GM18951 (cell line): ENCODE data around the gene ACOT12.

ENCODE experiments used
- POLR2A ChIP-seq: IDR thresholded peaks from 4 replicates; pipeline ENCODE4 v1.6.1; 2011; ENCODE audit warnings: mild to moderate bottlenecking; ENCODE audit not compliant: insufficient read length, insufficient read depth; ENCODE audit errors: extremely low read depth
- in situ Hi-C: fragments of 300-500 bp; cut with MboI; formaldehyde crosslinking; loops from one replicate; pipeline ENCODE4 v1.12.0; 2022; ENCODE audit warnings: low sequenced_read_pairs, mixed read lengths, inconsistent platforms; ENCODE audit not compliant: unreplicated experiment

ACOT12 gene

DNA sequence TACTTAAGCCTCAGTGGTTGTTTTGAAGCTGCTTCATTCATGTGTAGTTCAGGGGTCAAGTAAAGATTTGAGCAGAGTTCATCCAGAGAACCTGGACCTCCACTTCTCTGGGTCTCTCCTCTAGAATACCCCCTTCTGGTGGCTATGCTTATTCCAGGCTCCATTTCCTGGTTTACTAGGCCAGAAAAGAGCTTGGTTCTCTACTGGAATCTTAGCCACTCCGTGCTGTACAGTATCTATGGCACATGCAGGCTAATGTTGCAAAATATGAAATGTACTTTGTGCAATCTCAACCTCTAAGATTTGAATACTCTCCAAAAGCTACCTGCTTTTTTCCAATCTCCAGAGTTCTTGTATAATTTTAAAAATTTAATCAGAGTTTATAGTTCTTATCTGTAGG, 110.0 kb downstream of the ACOT12 start:
- in situ Hi-C loops: no loop called here
- no peak for TF ChIP-seq POLR2A
